ENCODE measurements around the gene UAP1L1. TPM values are rescaled to one million over a fixed set of nuclear protein-coding genes. Genes with fewer than 3 reads are reported as not detected.
A peak's percentile ranks its signal among the peaks of the same experiment; 100 is the strongest.
"Not testable (repeated sequence)": the region's sequence is repeated elsewhere in the genome, so short reads cannot be mapped to it uniquely, and the experiment has no call there.

The UAP1L1 gene
- total RNA-seq, 4 donors from 2014 or later: 3.6 to 5.8 (median 5.0) TPM

DNA sequence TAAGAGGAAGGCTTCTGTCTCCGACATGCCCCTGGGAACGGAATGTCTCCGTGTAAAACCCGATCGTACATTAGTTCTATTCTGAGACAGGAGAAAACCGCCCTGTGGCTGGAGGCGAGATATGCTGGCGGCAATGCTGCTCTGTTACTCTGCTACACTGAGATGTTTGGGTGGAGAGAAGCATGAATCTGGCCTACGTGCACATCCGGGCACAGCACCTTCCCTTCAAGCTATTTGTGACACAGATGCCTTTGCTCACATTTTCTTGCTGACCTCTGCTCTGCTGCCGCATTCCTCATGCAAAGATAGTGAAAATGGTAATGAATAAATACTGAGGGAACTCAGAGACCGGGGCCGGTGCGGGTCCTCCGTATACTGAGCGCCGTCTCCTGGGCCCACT is 39.4 kb downstream of the UAP1L1 start:
- no peak for DNase-seq (ENCODE audit: extremely low spot score)
- Histone ChIP-seq H3K4me3 (no peak overlapping the region), H3K27ac (replicated peaks in 1 of 4) (no peak overlapping the region), H3K9me3 (no peaks in the 10 kb centered on the region), H3K36me3 (peaks cover 4 to 18% (median 17%) of the 10 kb centered on the region in 4 donors), H3K27me3 (no peaks in the 10 kb centered on the region), H3K4me1 (peaks cover 18 to 26% (median 21%) of the 10 kb centered on the region in 4 donors)
- TF ChIP-seq, protein P1, sequence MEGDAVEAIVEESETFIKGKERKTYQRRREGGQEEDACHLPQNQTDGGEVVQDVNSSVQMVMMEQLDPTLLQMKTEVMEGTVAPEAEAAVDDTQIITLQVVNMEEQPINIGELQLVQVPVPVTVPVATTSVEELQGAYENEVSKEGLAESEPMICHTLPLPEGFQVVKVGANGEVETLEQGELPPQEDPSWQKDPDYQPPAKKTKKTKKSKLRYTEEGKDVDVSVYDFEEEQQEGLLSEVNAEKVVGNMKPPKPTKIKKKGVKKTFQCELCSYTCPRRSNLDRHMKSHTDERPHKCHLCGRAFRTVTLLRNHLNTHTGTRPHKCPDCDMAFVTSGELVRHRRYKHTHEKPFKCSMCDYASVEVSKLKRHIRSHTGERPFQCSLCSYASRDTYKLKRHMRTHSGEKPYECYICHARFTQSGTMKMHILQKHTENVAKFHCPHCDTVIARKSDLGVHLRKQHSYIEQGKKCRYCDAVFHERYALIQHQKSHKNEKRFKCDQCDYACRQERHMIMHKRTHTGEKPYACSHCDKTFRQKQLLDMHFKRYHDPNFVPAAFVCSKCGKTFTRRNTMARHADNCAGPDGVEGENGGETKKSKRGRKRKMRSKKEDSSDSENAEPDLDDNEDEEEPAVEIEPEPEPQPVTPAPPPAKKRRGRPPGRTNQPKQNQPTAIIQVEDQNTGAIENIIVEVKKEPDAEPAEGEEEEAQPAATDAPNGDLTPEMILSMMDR (IDR thresholded peaks at IDR 0.05): no peak
- TF ChIP-seq POLR2A (IDR thresholded peaks at IDR 0.05; ENCODE audit: low read depth) (no peak), EP300 (IDR thresholded peaks at IDR 0.05) (no peak), POLR2AphosphoS5 (IDR thresholded peaks at IDR 0.05) (no peak)
- 67% methylated on average over 16 of the region's 17 CpGs for WGBS
- intact Hi-C loops (cut with DNase I): no loop called here

DNA sequence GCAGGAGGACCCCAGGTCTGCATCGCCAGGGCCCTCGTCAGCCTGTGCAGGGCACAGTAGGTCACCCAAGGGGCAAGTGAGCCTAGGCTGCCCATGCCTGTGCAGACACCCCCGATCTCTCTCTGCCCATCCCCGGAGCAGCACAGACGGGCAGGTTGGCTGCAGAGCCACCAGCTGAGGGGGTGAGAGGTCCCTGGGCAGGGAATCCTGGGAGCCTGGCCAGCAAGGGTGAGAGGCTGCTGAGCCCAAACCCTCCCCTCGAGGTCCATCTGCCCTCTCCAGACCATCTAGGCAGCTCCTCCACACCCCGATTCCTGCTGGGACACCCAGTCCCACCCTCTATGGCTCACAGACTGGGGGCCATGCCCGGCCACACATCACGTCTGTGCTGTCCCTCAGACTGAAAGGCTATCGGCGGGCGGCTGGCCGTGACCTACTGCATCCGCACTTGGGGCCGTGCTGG is 40.0 kb downstream of the UAP1L1 start:
- Histone ChIP-seq H3K4me1 (peaks cover 20 to 26% (median 22%) of the 10 kb centered on the region in 4 donors), H3K27ac (replicated peaks in 1 of 4) (no peak overlapping the region), H3K4me3 (no peak overlapping the region), H3K9me3 (no peaks in the 10 kb centered on the region), H3K36me3 (peaks cover 4 to 12% (median 11%) of the 10 kb centered on the region in 4 donors), H3K27me3 (no peaks in the 10 kb centered on the region)
- intact Hi-C loops (cut with DNase I): no loop called here
- 85% methylated on average over 12 of the region's 15 CpGs for whole genome bisulfite sequencing
- DNase-seq (ENCODE audit: extremely low spot score): no peak
- no peak for TF ChIP-seq EP300 (IDR thresholded peaks at IDR 0.05)
- TF ChIP-seq POLR2AphosphoS5 (IDR thresholded peaks at IDR 0.05): no peak
- TF ChIP-seq, protein P1 (IDR thresholded peaks at IDR 0.05): no peak
- TF ChIP-seq POLR2A (IDR thresholded peaks at IDR 0.05; ENCODE audit: low read depth): no peak

DNA sequence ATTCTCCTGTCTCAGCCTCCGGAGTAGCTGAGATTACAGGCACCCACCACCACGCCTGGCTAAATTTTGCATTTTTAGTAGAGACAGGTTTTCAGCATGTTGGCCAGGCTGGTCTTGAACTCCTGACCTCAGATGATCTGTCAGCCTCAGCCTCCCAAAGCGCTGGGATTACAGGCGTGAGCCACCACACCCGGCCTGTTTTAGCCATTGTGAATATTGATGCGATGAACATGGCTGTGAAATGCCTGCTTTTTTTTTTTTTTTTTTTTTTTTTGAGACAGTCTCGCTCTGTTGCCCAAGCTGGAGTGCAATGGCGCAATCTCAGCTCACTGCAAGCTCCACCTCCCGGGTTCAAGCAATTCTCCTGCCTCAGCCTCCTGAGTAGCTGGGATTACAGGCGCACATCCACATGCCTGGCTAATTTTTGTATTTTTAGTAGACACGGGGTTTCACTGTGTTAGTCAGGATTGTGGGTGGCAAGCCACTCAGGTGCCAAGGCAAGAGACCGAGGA is 40.8 kb downstream of the UAP1L1 start:
- H3K27me3 ChIP-seq; H3K4me3 ChIP-seq; DNase-seq (ENCODE audit: extremely low spot score); H3K9me3 ChIP-seq; H3K27ac ChIP-seq (replicated peaks in 1 of 4); H3K36me3 ChIP-seq: not testable (repeated sequence)
- H3K4me1 ChIP-seq: peaks cover 20 to 26% (median 21%) of the 10 kb centered on the region in 4 donors
- intact Hi-C loops (cut with DNase I): loop anchor here (2.0 kb wide), 1 partner anchor 109 kb away; the partner anchor contains the start of gene RNF224
- 86% methylated on average over 12 of the region's 12 CpGs for WGBS

DNA sequence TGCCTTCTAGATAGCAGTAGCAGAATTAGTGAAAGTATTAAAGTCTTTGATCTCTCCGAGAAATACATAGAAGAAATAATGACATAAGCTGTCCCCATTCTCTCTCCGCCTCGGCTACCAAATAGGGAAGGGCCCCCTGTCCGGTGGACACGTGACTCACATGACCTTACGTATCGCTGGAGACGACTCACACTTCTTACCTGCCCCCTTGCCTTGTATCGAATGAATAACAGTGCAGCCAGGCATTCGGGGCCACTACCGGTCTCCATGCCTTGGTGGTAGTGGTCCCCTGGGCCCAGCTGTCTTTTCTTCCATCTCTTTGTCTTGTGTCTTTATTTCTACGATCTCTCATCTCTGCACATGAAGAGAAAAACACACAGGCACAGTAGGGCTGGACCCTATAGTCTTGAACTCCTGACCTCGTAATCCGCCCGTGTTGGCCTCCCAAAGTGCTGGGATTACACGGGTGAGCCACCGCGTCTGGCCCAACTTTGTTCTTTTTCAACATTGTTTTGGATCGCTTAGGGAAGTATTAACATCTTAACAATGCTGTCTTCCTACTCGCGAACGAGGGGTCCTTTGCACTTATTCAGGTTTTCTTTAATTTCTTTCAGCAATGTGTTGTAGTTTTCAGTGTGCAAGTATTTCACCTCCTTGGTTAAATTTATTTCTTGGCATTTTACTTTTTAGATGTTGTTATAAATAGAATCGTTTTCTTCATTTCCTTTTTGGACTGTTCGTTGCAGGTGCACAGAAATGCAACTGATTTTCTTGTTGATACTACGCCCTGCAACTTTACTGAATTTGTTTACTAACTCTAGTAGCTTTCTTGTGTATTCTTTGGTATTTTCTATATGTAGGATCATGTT is 44.8 kb downstream of the UAP1L1 start:
- H3K27ac ChIP-seq (replicated peaks in 1 of 4); intact Hi-C loops (cut with DNase I); H3K4me1 ChIP-seq; H3K9me3 ChIP-seq; DNase-seq (ENCODE audit: extremely low spot score); H3K36me3 ChIP-seq; H3K27me3 ChIP-seq: not testable (repeated sequence)
- 82% methylated on average over 24 of the region's 25 CpGs for WGBS
- peak overlapping the region in 1 of 4 donors; percentile 22 for H3K4me3 ChIP-seq

DNA sequence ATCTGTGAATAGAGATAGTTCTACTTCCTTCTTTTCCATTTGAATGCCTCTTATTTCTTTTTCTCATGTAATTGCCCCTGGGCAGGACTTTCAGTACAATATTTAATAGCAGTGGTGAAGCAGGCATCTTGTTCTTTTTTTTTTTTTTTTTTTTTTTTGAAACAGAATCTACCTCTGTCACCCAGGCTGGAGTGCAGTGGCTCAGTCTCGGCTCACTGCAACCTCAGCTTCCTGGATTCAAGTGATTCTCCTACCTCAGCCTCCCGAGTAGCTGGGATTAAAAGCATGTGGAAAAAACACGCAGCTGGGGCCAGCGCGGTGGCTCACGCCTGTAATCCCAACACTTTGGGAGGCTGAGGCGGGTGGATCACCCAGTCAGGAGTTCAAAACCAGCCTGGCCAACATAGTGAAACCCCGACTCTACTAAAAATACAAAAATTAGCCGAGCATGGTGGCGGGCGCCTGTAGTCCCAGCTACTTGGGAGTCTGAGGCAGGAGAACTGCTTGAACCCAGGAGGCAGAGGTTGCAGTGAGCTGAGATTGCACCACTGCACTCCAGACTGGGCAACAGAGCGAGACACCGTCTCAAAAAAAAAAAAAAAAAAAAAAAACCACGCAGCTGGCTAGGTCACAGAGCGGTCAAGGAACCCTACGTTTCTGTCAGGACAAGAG is 45.6 kb downstream of the UAP1L1 start:
- intact Hi-C loops (cut with DNase I); DNase-seq (ENCODE audit: extremely low spot score): not testable (repeated sequence)

DNA sequence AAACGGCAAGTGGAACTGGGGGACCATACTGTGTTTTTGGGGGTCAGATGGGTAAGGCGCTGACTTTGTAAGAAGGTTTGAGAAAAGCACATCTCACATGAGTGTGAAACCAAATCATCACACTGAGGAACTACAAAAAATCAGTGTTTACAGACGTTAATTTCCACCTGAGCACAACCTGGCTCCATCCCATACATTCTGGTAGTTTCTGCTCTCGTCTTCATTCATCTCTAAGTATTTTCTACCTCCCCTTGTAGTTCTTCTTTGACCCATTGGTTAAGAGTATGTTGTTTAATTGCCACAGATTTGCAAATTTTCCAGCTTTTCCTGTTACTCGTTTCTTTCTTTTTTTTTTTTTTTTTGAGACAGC is 46.1 kb downstream of the UAP1L1 start:
- TF ChIP-seq POLR2A (IDR thresholded peaks at IDR 0.05; ENCODE audit: low read depth) (no peak), POLR2AphosphoS5 (IDR thresholded peaks at IDR 0.05) (no peak), EP300 (IDR thresholded peaks at IDR 0.05) (no peak)
- TF ChIP-seq, protein P1 (IDR thresholded peaks at IDR 0.05): no peak
- peaks cover 10 to 20% (median 15%) of the 10 kb centered on the region in 4 donors for H3K4me1 ChIP-seq
- WGBS: 84% methylated on average over 5 of the region's 5 CpGs
- no peaks in the 10 kb centered on the region for H3K9me3 ChIP-seq
- H3K4me3 ChIP-seq: no peak overlapping the region
- intact Hi-C loops (cut with DNase I): no loop called here
- H3K27me3 ChIP-seq: no peaks in the 10 kb centered on the region
- DNase-seq (ENCODE audit: extremely low spot score): no peak
- H3K36me3 ChIP-seq: no peaks in the 10 kb centered on the region
- no peak overlapping the region for H3K27ac ChIP-seq (replicated peaks in 1 of 4)

More for the DNA sequence above, 45.6 kb downstream of the UAP1L1 start:
- H3K27ac ChIP-seq (replicated peaks in 1 of 4); H3K4me3 ChIP-seq; H3K36me3 ChIP-seq; H3K9me3 ChIP-seq; H3K27me3 ChIP-seq: not testable (repeated sequence)
- peaks cover 5 to 15% (median 10%) of the 10 kb centered on the region in 4 donors for H3K4me1 ChIP-seq
- WGBS: 94% methylated on average over 16 of the region's 16 CpGs

DNA sequence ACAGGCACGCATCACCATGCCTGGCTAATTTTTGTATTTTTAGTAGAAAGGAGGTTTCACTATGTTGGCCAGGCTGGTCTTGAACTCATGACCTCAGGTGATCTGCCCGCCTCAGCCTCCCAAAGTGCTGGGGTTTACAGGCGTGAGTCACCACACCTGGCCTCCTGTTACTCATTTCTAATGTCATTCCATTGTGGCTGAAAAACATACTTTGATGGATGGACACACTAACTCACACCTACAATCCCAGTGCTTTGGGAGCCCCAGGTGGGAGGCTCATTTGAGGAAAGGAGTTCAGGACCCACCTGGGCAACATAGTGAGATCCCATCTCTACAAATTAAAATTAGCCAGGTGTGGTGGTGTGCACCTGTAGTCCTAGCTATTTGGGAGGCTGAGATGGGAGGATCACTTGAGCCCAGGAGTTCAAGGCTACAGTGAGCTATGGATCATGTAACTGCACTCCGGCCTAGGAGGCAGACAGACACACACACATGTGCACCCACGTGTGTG is 46.7 kb downstream of the UAP1L1 start:
- H3K9me3 ChIP-seq; H3K4me3 ChIP-seq; H3K27me3 ChIP-seq; intact Hi-C loops (cut with DNase I); DNase-seq (ENCODE audit: extremely low spot score); H3K36me3 ChIP-seq; H3K27ac ChIP-seq (replicated peaks in 1 of 4): not testable (repeated sequence)
- peaks cover 15 to 26% (median 20%) of the 10 kb centered on the region in 4 donors for H3K4me1 ChIP-seq
- WGBS: 98% methylated on average over 5 of the region's 5 CpGs

All from esophagus muscularis mucosa (tissue), 4 donors.